Large intestine (tissue), 3 donors: ENCODE data around the gene SEMA4C. TPM values are rescaled to one million over a fixed set of nuclear protein-coding genes. Genes with fewer than 3 reads are reported as not detected.

Experiments used
- DNase-seq, 2 donors: peaks; one replicate each; pipeline versions ENCODE4 v3.0.0 to v3.0.0-alpha.2; 2013
- H3K27ac ChIP-seq: one replicate; pipeline ENCODE4 v1.5.1; 2013; ENCODE audit warnings: low read length
- H3K27me3 ChIP-seq: 2 replicates; pipeline ENCODE4 v1.6.1; 2013; ENCODE audit warnings: low read length; ENCODE audit not compliant: control insufficient read depth, insufficient read depth
- H3K36me3 ChIP-seq: 2 replicates; pipeline ENCODE4 v1.6.1; 2013; ENCODE audit warnings: low read length; ENCODE audit not compliant: control insufficient read depth, insufficient read depth
- H3K4me1 ChIP-seq: one replicate; pipeline ENCODE4 v1.6.1; 2013; ENCODE audit warnings: low read length; ENCODE audit not compliant: control insufficient read depth, insufficient read depth
- H3K4me3 ChIP-seq: one replicate; pipeline ENCODE4 v1.5.1; 2013; ENCODE audit warnings: low read length
- H3K9me3 ChIP-seq: one replicate; pipeline ENCODE4 v1.6.1; 2013; ENCODE audit warnings: mild to moderate bottlenecking, low read depth, low read length, moderate library complexity; ENCODE audit not compliant: control insufficient read depth
- WGBS: methylation state at CpG from one replicate; pipeline ENCODE4 v1.1.5; 2013; ENCODE audit warnings: low lambda C conversion rate; ENCODE audit not compliant: insufficient coverage; 5-methylcytosine and 5-hydroxymethylcytosine counted together
- polyA plus RNA-seq: library from polyadenylated mRNA; unstranded; fragments of 120-200 nt; gene quantifications from one replicate; pipeline ENCODE4 v1.2.1, GENCODE V29; 2013

SEMA4C gene
- polyA plus RNA-seq, 1 donor = 28.2 TPM

DNA sequence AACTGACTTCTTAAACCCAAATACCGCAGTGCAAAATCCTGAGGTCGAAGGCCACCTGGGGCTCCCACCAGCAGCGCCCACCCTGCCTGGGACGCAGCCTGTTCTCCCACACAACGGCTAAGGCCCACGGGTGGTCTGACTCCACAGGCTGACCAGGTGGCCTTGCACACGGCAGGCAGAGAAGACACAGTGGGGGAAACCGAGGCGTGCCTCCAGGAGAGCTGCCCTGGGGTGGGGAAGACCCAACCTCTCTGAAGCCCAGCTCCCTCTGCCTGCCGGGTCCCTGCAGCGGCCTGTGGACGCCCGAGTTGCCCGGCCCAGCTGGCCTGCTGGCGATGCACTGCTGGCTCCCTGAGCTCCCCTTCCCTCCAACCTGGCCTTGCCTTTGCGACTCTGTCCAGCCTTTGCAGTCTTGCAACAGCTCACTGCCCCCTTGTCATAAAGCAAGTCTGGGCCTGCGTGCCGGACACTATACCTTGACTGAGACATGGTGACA lies 9.7 kb upstream of the SEMA4C start:
- no peak overlapping the region for H3K27ac ChIP-seq
- no peak overlapping the region for H3K4me3 ChIP-seq
- no CpG with 5 or more reads among the region's 18 CpGs for WGBS
- no peaks in the 10 kb centered on the region for H3K36me3 ChIP-seq
- peaks cover 3% of the 10 kb centered on the region for H3K27me3 ChIP-seq
- H3K9me3 ChIP-seq = no peaks in the 10 kb centered on the region
- DNase-seq = no peak
- peaks cover 12% of the 10 kb centered on the region for H3K4me1 ChIP-seq

DNA sequence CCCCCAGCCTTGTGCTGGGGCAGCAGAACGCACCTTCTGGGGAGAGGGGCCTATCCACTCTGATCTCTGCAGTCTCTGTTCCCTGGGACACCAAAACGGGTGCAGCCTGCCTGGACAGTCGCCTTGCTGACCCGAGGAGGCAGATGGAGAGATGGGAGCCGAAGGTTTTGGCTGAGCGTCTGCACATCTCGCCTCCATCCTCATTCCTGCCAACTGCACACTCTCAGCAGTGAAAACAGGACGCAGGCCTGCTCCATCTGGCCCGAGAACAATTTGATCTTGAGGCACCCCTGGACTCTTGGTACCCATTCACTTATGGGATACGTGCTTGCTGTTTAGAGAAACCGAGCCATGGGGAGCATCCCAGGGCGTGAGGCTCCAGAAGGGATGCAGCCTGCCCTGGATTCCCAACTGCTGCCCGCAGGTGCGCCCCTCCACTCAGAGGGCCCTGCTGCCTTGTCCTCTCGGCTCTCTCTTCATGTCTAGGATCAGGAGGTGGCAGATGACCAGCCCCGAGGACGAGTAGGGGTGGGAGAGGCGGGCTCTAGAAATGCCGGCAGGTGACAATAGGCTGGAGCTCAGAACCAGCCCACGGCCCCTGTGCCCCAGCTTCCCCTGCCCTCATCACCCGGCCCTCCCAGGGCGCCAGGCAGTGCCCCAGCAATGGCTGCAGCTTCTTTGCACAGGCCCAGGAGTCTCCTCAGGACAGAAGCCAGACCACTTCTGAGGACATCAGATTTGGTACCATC lies 9.1 kb upstream of the SEMA4C start:
- H3K4me3 ChIP-seq = no peak overlapping the region
- H3K4me1 ChIP-seq = peaks cover 16% of the 10 kb centered on the region
- no peaks in the 10 kb centered on the region for H3K9me3 ChIP-seq
- DNase-seq = no peak
- H3K27ac ChIP-seq = no peak overlapping the region
- H3K27me3 ChIP-seq = peaks cover 6% of the 10 kb centered on the region
- 100% methylated on average over 1 of the region's 22 CpGs for WGBS
- H3K36me3 ChIP-seq = no peaks in the 10 kb centered on the region

DNA sequence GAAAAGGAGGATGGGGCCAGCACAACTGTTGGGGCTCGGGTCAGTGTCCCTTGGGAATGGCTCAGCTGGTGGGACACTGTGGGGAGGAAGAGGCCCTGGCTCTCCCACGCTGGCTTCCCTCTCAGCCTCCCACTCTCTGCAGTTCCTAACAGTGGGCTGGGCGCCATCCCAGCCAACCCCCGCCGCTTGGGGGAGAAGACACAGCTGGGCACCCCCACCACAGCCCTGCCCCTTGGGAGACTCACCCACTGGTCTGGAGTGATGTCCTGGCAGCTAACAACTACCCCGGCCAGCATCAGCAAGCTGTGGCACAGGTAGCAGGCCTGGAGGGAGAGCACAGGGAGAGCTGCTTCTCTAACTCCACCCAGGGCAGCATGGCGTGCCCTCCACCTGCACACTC lies 8.3 kb upstream of the SEMA4C start:
- peaks cover 18% of the 10 kb centered on the region for H3K4me1 ChIP-seq
- no peak overlapping the region for H3K27ac ChIP-seq
- peaks cover 9% of the 10 kb centered on the region for H3K27me3 ChIP-seq
- H3K9me3 ChIP-seq = no peaks in the 10 kb centered on the region
- WGBS = no CpG with 5 or more reads among the region's 7 CpGs
- no peak for DNase-seq
- no peaks in the 10 kb centered on the region for H3K36me3 ChIP-seq
- no peak overlapping the region for H3K4me3 ChIP-seq

DNA sequence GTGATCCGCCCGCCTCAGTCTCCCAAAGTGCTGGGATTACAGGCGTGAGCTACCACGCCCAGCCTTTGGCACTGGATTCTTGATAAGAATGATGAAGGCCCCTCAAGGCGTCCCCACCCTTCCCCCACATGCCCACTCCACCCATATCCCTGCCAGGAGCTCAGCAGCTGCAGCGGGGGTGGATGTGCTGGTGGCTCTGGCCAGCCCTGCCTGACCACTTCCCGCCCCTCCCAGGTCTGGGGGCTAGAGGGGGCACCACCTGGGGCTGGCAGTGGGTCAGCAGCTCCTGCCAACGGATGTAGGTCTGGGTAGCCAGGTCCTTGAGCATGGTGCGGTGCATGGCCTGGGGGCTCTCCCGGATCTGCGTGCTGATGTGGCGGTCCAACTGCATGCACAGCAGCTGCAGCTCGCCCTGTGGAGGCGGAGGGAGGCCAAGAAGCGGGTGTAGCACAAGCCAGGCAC lies 7.8 kb upstream of the SEMA4C start:
- WGBS = 80% methylated on average over 1 of the region's 15 CpGs
- Histone ChIP-seq H3K9me3 (no peaks in the 10 kb centered on the region), H3K4me1 (peaks cover 18% of the 10 kb centered on the region), H3K4me3 (no peak overlapping the region), H3K27ac (no peak overlapping the region), H3K36me3 (no peaks in the 10 kb centered on the region), H3K27me3 (peaks cover 9% of the 10 kb centered on the region)
- no peak for DNase-seq

DNA sequence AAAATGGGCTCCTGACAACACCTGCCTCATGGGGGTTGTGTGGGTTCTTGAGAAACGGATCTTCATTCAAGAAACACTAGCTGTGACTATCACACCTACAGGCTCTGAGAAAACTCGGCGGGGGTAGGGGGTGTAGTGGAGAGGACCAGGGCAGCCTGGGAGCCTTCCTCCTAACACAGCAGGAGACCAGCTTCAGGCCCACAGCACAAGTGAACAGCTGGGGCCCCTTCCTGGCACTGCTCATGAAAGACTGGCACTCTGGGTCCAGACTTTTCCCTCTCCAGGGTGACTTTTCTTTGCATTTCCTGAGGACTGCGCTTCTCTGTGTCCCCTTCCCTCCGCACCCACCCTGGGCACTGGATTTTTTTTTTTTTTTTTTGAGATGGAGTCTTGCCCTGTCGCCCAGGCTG lies 7.2 kb upstream of the SEMA4C start:
- no peaks in the 10 kb centered on the region for H3K36me3 ChIP-seq
- H3K9me3 ChIP-seq = no peaks in the 10 kb centered on the region
- no CpG with 5 or more reads among the region's 6 CpGs for WGBS
- H3K4me1 ChIP-seq = peaks cover 16% of the 10 kb centered on the region
- DNase-seq = no peak
- peaks cover 9% of the 10 kb centered on the region for H3K27me3 ChIP-seq
- no peak overlapping the region for H3K4me3 ChIP-seq
- no peak overlapping the region for H3K27ac ChIP-seq

DNA sequence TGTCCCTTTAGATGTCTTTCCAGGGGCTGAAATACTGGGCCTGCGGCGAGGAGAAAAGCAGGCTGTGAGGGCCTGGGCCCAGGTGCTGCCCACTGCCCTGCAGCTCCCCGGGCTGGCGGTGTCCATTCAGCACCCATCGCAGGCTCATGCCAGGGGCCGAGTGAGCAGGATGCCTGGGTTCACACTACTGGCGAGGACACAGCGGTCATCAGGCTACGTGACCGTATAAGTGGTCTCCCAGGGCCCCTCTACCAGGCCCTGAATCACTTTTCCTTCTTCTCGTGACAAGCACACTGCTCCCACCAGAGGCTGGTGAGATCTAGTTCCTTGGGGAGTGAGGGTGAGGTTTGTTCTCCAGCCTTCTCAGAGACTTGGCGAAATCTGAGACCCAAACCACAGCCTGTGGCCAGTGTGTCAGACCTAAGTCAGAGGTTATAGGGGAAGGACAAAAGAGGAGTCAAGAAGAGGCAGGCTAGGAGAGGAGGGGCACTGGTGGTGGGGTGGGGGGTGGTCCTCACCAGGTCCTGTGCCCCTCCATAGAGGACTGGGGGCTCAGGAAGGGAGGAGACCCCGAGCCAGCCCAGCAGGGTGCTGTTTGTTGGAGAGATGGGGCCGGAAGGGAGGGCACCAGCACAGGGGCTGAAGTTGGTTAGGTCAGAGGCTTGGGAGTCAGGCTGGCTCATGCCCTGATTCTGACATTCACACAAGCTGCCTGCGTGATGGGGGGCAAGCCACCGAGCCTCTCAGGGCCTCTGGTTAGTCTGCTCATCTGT lies 6.6 kb upstream of the SEMA4C start:
- no peak overlapping the region for H3K4me3 ChIP-seq

DNA sequence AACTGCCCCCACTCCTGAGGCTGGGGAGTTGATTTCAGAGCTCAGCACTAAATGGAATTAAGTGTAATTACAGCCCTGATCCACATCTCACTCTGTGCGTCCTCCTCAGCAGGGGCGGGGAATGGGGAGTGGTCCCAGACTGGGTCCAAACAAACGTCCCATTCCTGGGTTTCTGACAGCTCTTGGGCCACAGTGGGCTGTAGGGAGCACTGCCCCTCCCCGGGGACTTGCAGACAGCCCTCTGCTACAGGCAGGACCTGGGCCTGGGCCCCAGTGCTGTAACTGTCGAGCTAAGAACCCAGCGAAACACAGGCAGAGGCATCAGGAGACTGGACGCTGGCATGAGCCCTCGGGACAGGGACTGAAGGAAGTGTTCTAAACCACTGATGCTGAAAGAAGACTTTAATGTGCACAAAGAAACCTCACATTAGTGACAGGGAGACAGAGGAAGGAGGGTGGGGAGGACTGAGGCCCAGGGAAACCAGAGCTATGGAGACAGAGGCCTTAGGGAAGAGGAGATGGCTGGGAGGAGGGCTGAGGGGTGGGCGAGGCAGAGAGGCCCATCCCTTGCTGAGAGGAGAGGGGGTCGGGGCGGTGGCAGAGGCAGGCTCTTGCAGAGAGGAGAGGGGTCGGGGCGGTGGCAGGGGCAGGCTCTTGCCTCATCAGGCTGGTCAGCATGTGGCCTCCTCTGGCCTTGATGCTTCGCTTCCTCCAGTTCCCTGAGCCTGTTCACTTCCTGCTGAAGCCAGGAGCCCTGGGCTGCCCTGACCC lies 5.8 kb upstream of the SEMA4C start:
- H3K27me3 ChIP-seq = peaks cover 9% of the 10 kb centered on the region
- no peaks in the 10 kb centered on the region for H3K36me3 ChIP-seq
- H3K9me3 ChIP-seq = no peaks in the 10 kb centered on the region
- H3K4me3 ChIP-seq = no peak overlapping the region
- WGBS = no CpG with 5 or more reads among the region's 14 CpGs
- no peak for DNase-seq
- peaks cover 16% of the 10 kb centered on the region for H3K4me1 ChIP-seq
- H3K27ac ChIP-seq = peak overlapping the region; percentile 17

More for the DNA sequence above, 6.6 kb upstream of the SEMA4C start:
- WGBS = 100% methylated on average over 1 of the region's 16 CpGs
- DNase-seq = no peak
- H3K4me1 ChIP-seq = peaks cover 16% of the 10 kb centered on the region
- H3K27me3 ChIP-seq = peaks cover 9% of the 10 kb centered on the region
- H3K9me3 ChIP-seq = no peaks in the 10 kb centered on the region
- H3K36me3 ChIP-seq = no peaks in the 10 kb centered on the region
- no peak overlapping the region for H3K27ac ChIP-seq

DNA sequence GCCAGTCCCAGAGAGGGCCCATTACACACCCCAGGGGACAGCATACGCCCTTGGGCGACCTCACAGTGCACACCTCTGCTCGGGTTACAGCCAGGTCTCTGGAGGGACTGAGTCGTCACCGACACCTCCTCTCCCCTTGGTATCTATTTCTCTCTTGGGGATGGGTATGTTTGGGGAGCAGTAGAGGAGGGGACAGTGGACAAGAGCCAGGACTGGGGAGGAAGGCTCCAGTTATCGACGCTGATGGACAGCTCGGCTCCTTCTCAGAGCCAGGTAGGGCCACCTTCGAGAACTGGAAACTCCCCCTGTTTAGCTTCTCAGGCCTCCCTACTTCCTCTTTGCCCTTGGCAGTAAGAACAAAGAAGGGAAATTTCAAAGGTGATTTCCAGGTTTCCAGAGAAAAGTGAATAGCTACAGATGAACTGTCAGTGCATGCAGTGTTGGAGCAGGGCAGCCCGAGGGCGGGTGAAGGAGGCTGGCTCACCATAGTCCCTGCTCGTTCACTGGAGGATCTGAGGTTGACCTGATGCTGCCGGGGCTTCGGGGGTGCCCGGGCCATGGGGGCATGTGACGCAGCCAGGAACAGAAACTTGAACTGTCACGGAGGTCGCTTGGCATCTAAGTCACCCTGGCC lies 4.4 kb upstream of the SEMA4C start:
- H3K9me3 ChIP-seq = no peaks in the 10 kb centered on the region
- H3K4me3 ChIP-seq = no peak overlapping the region
- no peaks in the 10 kb centered on the region for H3K36me3 ChIP-seq
- H3K27me3 ChIP-seq = peaks cover 9% of the 10 kb centered on the region
- no CpG with 5 or more reads among the region's 18 CpGs for WGBS
- DNase-seq = no peak
- peaks cover 20% of the 10 kb centered on the region for H3K4me1 ChIP-seq
- H3K27ac ChIP-seq = no peak overlapping the region

DNA sequence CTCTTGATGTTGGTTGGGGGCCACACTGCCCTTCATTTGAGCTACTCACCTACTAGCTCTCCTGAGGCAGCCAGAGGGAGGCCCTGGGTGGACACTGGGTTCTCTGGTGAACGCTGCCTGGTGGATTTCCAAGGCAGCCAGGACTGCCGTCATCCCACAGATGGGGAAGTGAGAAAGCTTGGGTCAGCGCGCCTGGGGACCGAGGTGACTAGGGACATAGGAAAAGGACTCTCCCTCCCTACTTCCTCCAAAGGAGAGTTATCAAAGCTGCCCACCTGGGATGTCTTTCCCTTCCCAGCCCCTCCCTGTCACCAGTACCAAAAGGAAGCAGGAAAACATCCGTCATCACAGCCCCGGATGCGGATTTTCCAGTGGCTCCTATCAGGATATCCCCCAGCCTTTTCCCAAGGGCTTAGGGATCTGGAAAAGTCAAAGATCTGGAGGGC lies 3.8 kb upstream of the SEMA4C start:
- no peak for DNase-seq
- H3K4me3 ChIP-seq = no peak overlapping the region
- H3K27me3 ChIP-seq = peaks cover 9% of the 10 kb centered on the region
- no peak overlapping the region for H3K27ac ChIP-seq
- H3K4me1 ChIP-seq = peaks cover 20% of the 10 kb centered on the region
- H3K9me3 ChIP-seq = no peaks in the 10 kb centered on the region
- WGBS = no CpG with 5 or more reads among the region's 8 CpGs
- no peaks in the 10 kb centered on the region for H3K36me3 ChIP-seq
